Measurements from ENCODE around the gene MFRP.

The MFRP gene

DNA sequence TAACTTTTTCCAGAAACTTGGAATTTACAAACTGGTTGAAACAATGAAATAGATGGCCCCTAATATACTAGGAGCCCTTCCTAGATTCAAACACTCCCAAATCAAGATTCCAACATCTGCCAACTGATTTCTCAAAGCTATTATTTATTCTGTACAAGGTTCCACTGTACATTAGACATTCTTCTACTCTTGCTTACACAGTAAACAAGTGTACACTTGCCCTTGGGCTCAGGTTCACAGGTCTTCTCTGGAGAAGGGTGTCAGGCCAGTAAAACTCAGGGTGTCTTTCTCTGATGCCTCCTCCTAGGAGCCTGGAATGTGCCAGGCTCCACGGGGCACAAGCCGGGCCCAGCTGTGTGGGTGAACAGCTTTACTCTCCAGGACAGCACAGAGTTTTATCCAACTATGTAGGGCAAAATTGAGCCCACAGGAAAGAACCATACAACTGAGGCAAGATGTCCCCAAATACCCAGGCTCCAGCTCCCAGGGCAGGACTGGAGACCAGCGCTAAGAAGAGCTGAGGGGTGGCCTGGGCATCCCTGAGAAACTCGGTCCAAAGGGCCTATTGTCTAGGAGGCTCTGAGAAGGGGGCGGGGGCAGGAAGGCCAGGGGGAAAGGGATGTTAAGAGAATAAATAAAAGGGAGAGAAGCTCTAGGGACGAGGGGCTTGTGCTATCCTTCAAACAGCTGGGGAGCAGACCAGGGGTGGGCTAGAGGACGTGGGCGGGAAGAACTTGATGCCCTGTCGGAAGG, 8.8 kb upstream of the MFRP start:
- no peak for DNase-seq

DNA sequence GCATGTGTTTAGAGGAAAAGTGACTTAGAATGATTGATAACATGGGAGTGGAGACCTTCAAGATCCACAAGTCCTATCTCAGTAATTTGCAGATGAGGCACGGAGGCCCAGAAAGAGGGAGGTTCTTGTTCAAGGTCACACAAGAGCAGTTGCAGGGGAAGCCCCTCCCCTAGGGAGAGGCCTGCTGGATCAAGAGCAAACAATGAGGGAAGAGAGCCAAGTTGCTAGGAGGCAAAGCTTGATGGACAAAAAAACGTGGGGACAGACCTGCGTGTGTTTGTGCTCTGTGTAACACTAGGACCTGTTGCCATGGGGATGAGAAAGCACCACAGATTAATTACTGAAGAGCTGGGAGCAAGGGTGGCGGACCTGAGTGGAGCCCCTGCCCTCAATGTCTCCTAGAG, 6.4 kb upstream of the MFRP start:
- no peak for DNase-seq

DNA sequence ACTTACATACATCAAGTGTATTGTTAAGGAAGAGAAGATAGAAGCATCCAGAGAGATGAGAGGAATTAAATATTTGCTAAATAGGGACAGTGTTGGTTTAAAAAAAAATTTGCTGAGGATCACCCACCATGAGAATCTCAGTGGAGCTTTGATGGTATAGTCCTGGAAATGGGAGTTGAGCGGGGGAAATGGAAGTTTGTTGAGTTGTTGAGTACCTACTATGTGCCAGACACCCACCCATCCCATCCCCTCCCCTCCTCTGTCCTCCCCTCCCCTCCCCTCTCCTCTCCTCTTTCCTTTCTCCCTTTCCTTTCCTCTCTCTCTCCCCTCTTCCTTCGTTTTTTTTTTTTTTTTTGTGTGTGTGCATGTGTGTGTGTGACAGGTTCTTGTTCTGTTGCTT, 4.7 kb upstream of the MFRP start:
- DNase-seq = no peak

DNA sequence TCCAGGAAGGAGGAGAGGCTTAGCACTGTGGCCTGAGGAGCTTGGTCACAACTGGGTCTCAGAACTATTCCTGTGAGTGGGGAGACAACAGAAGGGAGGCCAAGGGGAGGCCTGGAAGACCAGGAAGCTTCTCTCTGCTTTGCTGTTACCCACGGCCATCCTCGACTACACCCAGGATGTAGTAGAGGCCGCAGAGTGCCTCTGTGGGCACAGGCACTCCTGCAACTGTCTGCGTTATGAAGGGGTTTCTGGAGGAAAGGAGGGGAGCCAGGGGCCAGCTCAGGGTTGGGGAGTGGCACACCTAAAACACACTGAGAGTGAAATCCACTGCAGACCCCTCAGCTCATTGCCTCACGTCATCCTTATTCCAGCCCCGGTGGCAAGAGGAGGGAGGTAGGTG, 3.8 kb upstream of the MFRP start:
- no peak for DNase-seq

DNA sequence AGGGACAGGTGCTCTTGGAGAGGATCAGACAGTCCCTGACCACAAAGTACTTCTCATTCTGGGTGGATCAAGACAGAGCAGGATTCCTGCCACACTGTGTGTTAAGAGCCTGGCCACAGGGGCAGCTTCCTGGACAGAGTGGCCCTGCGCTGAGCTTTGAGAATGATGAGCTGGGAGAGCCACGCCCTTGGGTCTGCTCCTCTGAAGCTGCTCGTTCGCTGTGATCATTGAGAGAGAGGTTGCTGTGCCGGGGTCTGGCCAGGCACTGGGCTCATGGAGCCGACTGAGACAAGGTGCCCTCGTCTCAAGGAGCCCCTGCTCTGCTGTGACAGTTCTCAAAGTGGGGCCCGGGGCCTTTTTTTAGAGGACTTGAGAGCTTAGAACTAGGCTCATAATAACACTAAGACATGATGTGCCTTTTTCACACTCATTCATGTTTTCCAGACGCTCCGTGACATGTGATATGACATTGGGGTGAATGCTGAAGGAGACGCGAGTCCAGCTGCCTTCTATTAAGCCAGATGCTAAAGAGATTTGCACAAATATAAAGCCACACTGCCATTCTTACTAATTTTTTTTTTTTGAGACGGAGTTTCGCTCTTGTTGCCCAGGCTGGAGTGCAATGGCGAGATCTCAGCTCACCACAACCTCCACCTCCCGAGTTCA, 1.6 kb upstream of the MFRP start:
- no peak for DNase-seq

DNA sequence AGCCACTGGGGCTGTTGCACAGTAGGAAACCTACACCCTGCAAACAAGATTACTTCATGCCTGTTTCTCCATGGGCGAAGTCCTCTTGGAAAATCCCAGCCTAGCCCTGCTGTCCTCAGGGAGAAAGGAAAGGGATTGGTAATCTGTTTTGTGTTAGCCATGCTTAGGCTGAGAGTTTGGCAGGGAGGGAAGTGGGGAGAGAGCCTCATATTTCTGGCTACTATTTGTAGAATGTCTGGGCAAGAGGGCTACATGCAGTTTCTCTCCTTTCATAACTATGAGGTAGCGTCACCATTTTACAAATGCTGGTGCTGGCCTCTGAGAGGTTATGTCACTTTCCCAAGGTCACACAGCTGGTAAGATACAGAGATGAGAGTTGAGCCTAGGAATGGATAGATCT, 737 bp upstream of the MFRP start:
- DNase-seq = no peak

DNA sequence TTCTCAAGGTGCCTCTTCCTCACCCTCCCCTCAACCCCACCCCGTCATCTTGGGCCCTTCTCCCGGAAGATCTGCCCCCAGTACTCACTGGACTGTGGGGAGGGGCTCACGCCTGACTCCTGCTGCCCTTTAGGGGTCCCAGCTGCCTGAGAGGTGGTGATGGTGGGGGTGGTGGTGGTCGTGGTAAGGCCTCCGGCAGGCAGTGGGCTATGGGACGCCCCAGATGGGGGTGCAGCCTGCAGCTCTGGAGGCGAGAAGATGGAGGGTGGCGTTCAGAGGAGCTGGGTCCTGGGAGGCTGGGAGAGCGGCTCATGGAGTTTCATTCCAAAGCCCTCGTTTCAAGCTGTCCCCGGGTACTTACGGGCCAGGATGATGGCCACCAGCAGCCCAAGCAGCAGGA, 820 bp downstream of the MFRP start:
- DNase-seq = no peak

DNA sequence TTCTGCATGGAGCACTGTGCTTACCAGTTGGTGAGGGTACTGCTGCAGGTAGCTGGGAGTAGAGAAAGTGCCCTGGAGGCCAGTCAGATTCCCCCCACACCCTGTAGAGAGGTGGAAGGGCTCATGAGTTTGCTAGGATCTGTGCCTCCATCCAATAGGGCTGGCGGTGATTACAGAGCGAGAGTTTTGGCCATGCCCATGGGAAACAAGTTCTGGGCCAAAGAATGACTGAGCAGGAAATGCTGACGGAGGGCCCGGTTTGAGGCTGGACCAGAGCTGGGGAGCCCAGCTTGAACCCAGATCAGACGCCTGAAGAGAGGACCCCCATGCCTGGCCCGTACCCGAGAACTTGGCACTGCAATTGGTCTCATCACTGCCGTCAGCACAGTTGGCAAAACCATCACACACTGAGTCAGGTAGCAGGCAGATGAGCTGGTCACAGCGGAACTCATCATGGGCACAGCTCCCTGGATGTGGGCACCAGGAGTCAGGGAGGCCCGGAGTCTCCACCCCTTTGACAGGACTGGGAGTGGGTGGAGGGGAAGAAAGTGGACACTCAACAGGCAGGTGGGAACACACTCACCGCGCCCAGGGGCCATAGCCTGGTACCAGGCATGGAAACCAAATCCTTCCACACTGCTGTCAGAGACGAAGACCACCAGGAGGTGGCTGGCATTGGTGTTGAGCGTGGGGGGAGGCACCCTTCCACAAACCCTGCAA, 2.1 kb downstream of the MFRP start:
- no peak for DNase-seq

DNA sequence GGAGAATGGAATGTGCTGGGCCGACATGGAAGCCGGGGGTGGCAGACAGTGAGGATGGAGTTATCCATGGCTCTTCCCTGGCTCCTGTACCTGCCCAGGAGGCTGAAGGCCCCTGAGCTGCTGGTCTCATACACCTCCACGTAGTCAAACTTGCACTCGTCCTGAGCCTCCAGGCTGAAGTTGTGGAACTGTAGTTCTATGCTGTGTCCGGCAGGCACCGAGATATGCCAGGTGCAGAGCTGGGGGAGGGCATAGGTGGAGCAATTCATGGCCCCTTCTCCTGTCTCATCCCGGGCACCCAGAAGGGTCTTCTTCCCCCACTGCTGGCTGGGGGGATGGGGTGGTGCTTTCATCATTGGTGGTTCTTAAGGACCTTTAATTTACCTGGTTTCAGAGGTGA, 2.8 kb downstream of the MFRP start:
- no peak for DNase-seq

DNA sequence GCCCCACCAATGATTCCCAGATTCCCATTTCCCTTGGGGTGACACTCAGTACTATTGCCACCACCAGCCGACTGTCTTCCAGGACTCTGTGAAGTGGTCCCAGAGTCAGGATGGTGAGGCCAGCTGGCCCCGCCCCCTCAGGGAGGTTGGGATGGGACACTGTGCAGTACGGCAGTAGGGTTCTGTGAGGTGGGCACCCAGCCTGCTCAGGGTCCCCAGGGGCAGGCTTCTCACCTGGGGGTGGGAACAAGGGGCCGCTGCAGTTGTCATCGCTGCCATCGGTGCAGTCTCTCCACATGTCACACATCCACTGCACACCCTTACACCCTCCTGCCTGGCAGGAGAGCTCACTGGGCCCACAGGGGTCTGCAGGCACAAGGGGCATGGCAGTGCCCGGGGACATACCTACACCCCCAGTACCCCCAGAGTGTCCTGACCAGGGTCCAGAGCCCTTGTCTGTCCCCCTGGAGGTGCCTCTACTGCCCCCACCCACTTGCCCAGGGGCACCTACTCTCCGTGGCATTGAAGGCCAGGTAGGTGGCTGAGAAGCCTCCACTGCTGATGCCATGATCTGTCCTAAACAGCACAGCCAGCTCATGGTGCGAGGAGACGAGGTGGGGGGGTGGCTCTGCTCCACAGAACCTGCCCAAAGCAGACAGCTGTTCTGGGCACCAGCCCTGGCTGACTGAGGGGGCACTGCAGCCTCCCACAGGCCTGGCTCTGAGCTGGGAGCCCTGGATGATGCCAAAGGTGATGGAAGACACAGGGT, 4.0 kb downstream of the MFRP start:
- no peak for DNase-seq

DNA sequence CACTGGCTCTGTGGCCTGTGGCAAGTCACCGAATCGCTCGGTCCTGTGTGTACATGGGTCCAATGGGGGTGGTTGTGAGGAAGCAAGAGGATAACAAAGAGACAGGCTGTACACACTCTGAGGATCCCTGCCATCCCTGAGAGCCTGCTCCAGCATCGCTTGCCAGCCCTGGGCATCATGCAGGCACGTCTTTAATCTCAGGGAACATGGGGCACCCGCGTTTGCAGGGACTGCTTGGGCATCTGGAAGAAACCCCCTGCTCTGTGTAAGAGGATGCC, 4.5 kb downstream of the MFRP start:
- no peak for DNase-seq

DNA sequence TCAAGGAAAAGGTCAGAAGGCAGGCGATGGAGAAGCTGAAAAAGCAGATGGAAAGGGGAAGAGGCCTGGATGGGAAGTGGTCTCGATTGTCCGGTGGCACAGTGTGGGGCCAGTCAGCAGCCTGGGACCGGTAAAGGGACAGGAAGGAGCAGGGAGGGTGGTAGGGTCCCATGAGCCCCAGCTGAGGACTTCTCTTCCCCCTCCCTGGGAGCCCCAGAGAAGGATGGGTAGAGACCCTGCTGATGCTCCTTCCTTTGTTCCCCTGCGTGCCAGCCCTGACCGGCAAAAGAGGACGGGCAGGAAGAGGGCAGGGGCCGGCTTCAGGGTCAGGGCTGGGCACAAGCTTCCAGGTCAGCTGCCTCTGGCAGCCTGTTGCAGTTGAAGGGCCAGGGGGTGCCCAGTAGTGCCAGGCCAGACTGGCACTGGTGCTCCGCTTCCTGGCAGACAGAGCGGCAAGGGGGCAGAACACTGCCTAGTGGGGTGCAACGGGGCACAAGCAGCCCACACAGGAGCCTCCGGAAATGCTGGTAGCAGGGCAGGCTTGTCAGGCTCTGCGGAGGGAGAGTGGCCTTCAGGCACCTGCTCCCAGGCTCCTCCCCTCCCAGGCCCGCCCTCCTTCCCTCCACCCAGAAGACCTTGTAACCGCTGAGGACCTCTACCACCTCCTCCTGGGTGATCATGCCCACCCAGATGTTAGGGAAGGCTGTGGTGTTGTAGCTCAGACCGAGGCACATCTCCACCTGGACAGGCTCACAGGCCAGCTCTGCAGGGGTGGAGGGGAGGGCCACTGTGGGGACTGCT, 5.1 kb downstream of the MFRP start:
- DNase-seq = no peak

DNA sequence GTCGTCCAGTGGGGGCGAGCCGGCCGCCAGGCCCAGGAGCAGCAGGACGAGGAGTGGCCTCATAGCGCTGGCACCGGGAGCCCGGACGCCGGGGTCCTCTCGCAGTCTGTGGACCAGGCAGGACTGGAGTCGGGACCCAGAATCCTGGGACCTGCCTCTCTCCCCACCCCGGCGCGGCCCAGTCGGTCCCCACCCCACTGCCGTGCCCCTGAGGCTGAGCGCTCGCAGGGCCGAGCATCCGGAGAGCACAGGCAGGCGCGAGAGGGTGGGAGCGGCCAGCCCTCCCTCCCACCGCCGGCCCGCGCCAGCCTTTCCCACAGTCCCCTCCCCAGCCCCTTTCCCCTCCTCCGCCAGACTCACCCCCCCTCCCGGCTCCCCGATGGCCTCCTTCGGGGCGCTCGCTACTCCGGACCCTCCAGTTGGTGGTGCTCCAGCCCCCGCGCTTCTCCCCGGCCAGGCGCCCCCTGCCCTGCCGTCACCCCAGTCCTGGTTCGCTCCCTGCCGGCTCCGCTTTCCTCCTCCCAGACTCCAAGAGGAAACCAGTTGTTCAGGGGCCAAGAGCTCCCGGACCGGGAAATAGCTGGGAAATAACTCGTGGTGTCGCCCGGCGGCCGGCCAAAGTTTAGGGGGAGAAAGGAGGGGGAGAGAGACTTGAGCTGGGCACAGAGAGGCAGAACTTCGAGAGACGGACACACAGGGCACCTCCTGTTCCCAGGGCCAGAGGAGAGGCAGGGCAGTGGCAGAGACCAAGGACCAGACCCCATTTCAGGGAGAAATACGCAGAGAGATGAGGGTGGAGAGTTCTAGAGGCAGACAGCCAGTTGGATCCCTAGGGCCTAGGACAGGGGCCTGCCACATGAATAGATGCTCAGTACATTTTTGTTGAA, 5.9 kb downstream of the MFRP start, which contains the start of gene C1QTNF5:
Gene C1QTNF5 (minus strand): TSS at position 549 of the 887 bp plus-strand sequence. CDS start 486 bp downstream, at position 63.
- no peak for DNase-seq

DNA sequence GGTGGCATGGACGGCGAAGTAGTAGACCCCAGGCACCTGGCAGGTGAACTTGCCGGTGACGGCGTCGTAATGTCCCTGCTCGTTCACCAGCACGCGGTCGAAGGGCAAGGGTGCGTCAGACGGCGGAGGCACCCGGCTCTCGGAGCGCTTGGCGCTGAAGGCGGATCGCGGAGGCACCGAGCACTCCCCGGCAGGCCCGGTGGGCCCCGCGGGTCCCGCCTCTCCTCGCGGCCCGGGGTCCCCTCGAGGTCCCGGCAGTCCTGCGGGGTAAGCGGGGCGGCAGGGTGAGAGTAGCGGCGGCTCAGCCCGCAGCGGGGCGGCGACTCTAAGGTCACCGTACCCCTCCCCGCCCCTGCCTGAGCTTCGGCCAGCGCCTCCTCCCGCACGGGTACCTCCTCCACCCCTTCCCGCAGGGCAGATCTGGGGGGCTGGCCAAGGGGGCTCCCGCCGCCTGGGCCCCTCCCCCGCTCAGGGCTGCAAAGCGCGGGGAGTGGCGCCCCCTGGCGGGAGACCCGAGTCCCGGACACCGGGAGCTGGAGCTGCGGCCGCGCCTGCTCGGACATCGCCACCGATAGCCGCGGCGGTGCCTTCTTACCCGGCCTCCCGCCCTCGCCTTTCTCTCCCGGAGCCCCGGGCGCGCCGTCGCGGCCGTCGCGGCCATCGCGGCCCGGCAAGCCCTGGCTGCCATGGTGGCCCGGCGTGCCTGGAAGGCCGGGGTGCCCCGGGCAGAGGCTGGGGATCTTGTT, 6.7 kb downstream of the MFRP start:
- peak; percentile 36 for DNase-seq

DNA sequence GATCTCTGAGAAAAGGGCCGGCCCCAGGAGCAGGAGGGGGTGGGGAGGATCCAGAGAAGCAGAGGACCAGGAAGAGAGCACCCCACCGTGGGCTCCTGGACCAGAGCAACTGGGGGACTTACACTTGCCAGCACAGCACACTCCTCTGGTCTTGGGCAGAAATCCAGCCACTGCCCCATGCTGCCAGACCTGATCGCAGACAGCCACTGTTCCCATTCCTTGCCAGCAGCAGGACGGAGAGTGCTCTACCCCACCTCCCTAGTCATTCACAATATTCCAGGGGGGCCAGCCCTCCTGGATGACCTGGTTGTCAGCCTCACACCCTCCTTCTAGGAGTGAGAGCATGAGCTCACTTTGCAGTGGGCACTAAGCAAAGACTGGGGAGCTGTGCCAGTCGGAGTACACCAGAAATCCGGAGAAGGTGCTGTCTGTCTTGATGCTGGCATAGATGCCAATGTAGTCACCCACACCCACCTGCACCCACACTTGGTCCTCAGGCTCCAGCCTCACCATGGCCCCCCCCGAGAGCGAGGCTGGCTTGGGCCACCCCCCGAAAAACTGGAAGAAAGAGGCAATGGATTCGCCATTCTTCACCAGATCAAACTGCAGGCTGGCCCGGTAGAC, 7.4 kb downstream of the MFRP start:
- DNase-seq = no peak

DNA sequence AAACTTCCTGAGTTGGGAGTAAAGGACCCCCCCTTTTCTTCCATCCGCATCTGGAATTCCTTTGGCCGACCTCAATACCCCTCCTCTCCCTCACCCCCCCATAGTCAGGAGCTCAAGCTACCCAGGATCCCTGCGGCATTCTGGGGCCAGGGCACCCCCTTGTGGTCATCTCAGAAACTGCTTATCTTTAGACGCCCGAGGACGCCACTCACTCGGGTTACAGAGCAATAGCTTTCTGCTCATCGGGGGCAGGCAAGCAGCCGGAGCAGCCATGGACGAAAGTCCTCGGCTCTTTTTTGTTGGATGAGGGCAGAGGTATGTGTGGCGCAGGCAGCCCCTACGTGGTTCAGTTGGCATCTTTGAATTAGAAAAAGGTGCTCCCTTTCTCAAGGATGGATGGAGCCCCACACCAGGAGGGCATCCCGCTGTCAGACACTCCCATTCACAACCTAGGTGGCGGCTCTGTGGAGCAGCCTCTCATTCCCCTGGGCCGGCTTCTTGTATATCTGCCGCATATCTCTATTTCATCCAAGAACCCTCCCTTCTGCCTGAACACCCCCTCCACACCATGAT, 8.1 kb downstream of the MFRP start:
- peak; percentile 62 for DNase-seq

DNA sequence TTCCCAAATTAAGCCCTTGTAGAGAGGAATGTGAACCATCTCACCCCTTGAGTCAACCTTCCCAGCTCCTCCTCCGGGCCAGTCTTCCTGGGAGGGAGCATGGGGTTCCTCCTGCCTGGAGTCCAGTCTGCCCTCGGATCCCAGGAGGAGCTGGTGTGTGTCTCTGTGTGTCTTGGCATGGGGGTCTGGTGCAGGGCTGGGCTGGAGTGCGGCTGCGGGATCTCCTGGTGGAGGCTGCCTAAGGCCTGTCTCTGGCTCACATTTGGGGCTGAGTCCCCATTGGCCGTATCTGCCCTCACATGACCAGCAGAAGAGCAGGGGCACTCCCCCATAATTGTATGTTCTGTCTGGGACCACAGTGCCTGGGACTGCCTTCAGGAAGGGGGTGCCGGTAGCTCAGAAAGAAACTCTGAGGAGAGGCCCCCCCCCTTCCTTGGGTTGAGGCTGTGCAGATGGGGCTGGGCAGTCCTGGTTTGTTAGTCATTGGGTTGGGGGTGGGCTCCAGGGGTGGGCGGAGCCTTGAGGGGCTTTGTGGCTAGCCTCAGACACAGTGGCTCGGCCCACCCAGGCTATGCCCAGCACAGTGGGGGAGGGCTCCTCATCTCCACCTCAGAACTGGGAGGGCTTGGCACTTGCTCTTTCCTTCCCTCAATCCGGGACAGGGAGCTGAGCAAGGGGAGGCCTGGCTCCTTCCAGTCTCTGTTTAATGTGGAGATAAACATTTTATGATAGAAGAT, 8.8 kb downstream of the MFRP start:
- DNase-seq = no peak

DNA sequence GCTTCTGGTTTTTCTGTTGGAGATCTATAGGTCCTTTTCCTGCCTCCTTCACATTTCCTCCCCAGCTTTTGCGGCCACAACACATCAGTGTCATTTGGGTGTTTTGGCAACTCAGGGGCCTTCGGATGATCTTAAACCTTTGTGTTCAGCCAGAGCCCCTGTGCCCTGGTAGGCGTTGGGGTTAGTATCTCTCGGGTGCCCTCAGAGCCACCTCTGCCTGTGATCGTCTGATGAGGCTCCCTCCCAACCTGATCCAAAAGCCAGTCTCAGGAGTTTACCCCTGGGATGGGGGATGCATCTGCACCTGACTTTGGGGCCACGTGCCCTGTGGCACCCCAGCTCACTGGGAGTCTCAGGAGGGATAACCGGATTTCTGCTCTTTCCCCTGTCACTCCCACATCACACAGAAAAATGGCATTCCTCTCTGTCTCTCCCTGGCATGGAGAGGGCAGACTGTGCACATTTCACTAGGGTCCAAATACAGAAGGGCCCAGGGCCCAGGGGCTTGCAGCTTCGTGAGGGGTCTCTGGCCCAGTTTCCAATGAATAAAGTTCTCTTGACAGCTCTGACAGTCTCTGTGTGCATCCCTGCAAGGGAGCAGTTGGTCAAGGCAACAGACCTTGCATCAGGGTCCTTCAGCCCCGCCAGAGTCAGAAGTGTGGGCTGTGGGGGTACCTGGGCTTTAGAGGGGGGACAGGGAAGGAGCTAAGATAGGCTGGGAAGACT, 9.6 kb downstream of the MFRP start:
- no peak for DNase-seq

Data from stimulated activated CD4-positive, alpha-beta T cell treated with anti-CD3 and anti-CD28 coated beads, Interleukin-12 subunit alpha, Interleukin-12 subunit beta, amount 100 ng/mL, for 4 hours (primary cell).